22Rv1 (cell line): ENCODE measurements around the gene BCKDHB.

Experiments used
- ZFX ChIP-seq: fragments of 450-650 bp; IDR thresholded peaks from 2 replicates; pipeline ENCODE4 v1.6.1; 2017; ENCODE audit warnings: antibody characterized with exemption, borderline replicate concordance
- TF ChIP-seq, protein P1 (sequence below): fragments of 450-650 bp; IDR thresholded peaks from 2 replicates; pipeline ENCODE4 v1.5.1; 2017; ENCODE audit warnings: mild to moderate bottlenecking

GRCh38 chr6:80211286-80211685 lies 104.8 kb downstream of the BCKDHB start:
- TF ChIP-seq, protein P1, sequence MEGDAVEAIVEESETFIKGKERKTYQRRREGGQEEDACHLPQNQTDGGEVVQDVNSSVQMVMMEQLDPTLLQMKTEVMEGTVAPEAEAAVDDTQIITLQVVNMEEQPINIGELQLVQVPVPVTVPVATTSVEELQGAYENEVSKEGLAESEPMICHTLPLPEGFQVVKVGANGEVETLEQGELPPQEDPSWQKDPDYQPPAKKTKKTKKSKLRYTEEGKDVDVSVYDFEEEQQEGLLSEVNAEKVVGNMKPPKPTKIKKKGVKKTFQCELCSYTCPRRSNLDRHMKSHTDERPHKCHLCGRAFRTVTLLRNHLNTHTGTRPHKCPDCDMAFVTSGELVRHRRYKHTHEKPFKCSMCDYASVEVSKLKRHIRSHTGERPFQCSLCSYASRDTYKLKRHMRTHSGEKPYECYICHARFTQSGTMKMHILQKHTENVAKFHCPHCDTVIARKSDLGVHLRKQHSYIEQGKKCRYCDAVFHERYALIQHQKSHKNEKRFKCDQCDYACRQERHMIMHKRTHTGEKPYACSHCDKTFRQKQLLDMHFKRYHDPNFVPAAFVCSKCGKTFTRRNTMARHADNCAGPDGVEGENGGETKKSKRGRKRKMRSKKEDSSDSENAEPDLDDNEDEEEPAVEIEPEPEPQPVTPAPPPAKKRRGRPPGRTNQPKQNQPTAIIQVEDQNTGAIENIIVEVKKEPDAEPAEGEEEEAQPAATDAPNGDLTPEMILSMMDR, result no peak
- TF ChIP-seq ZFX, result no peak
